BJ (cell line): ENCODE results near the gene GPD1L. TPM values are rescaled to one million over a fixed set of nuclear protein-coding genes. Genes with fewer than 3 reads are reported as not detected.
"Not testable (repeated sequence)": the region's sequence is repeated elsewhere in the genome, so short reads cannot be mapped to it uniquely, and the experiment has no call there.

Experiments
- CTCF ChIA-PET: fragments of 350-600 bp; formaldehyde crosslinking; extraction: SDS; loops from one replicate; lab custom pipeline; 2021; ENCODE audit warnings: antibody characterized with exemption, inconsistent platforms; lab: Yijun Ruan, JAX
- POLR2A ChIA-PET: fragments of 300-600 bp; sonication (Branson Sonifier 250); formaldehyde crosslinking; extraction: SDS; loops from one replicate; lab custom pipeline; 2021; ENCODE audit warnings: antibody characterized with exemption; lab: Charles Lee
- DNase-seq: peaks from one replicate; pipeline ENCODE4 v3.0.0-alpha.2; 2011; ENCODE audit warnings: low read depth
- H3K27me3 ChIP-seq: 2 replicates; pipeline ENCODE4 v1.6.0; 2011; ENCODE audit warnings: low read length; ENCODE audit not compliant: control insufficient read depth, insufficient read depth
- H3K36me3 ChIP-seq: 2 replicates; pipeline ENCODE4 v1.5.1; 2011; ENCODE audit warnings: low read length; ENCODE audit not compliant: control insufficient read depth, insufficient read depth
- H3K4me3 ChIP-seq: 2 replicates; pipeline ENCODE4 v1.5.1; 2011; ENCODE audit warnings: low read depth, mild to moderate bottlenecking, control low read depth, low read length
- polyA plus RNA-seq: library from polyadenylated mRNA; depleted of rRNA; stranded (reverse); fragments of >200 nt; gene quantifications from 2 replicates; pipeline ENCODE4 v1.2.3, GENCODE V29; 2011
- TF ChIP-seq, protein P1 (sequence below): IDR thresholded peaks from 2 replicates; pipeline ENCODE4 v1.5.1; 2011; ENCODE audit warnings: low read depth, mild to moderate bottlenecking, control low read depth, inconsistent platforms, low read length, moderate library complexity; ENCODE audit not compliant: insufficient read depth

The GPD1L gene
- polyA plus RNA-seq, 1 experiment, result 4.2 TPM

DNA sequence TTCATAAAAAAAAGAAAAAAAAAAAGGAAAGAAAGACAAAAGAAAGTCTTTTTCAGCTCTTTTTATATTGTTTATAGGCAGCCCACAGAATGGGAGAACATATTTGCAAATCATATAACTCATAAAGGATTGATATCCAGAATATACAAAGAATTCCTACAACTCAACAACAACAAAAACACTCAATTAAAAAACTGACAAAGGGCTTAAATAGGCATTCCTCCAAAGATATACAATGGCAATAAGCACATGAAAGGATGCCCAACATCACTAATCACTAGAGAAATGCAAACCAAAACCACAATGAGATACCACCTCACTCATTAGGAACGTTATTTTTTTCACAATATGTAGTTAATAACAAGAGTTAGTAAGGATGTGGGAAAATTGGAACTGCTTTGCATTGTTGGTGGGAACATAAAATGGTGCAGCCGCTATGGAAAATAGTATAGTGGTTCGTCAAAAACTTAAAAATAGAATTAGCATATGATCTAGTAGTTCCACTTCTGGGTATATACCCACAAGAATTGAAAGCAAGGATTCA, 77.8 kb downstream of the GPD1L start:
- ChIA-PET CTCF (no interaction called here), POLR2A (no interaction called here)
- no peaks in the 10 kb centered on the region; the same call in 1 of the 2 replicates for H3K27me3 ChIP-seq
- H3K36me3 ChIP-seq, result no peaks in the 10 kb centered on the region
- H3K4me3 ChIP-seq, result no peak overlapping the region
- TF ChIP-seq, protein P1, sequence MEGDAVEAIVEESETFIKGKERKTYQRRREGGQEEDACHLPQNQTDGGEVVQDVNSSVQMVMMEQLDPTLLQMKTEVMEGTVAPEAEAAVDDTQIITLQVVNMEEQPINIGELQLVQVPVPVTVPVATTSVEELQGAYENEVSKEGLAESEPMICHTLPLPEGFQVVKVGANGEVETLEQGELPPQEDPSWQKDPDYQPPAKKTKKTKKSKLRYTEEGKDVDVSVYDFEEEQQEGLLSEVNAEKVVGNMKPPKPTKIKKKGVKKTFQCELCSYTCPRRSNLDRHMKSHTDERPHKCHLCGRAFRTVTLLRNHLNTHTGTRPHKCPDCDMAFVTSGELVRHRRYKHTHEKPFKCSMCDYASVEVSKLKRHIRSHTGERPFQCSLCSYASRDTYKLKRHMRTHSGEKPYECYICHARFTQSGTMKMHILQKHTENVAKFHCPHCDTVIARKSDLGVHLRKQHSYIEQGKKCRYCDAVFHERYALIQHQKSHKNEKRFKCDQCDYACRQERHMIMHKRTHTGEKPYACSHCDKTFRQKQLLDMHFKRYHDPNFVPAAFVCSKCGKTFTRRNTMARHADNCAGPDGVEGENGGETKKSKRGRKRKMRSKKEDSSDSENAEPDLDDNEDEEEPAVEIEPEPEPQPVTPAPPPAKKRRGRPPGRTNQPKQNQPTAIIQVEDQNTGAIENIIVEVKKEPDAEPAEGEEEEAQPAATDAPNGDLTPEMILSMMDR, result no peak
- DNase-seq, result peak; percentile 1

DNA sequence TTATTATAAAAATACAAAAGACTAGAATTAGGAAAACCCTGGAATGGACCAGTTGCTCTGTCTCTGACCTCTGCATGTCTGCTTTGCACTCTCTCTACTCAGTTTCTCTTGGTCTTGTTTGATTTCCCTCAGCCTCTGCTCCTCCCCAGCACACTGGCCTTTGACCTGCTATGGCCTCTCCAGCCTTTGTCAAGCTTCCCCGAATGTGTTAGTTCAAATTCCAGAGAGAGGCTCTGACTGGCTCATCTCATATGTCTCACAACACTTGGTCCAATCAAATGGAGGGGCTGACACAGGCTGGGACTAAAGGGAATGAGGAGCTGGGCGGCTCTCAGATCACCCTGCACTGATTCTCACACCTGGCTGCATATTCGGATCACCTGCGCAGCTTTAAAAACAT, 79.7 kb downstream of the GPD1L start:
- TF ChIP-seq, protein P1, result no peak
- H3K36me3 ChIP-seq, result no peaks in the 10 kb centered on the region
- no peak overlapping the region for H3K4me3 ChIP-seq
- ChIA-PET POLR2A (no interaction called here), CTCF (interaction anchor here (1.2 kb wide), 1 partner anchor 9 kb away, joined by 4 read pairs; no protein-coding TSS in a partner anchor)
- no peaks in the 10 kb centered on the region; the same call in 1 of the 2 replicates for H3K27me3 ChIP-seq
- no peak for DNase-seq

DNA sequence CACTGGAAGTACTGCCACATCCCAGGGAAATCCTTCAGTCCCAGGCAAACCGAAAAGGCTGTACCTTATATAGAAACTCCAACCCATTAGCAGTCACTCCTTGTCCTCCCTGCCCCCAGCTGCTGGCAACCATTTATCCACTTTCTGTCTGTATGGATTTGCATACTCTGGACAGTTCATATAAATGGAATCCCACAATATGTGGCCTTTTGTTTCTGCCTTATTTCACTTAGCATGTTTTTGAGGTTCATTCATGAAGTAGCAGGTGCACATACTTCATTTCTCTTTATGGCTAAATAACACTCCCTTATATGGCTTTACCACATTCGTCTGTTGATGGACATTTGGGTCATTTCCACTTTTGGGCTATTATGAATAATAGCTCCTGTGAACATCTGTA, 80.5 kb downstream of the GPD1L start:
- ChIA-PET POLR2A (no interaction called here), CTCF (interaction anchor here (1.2 to 1.5 kb wide), 2 partner anchors 9 to 11 kb away, joined by 3 to 4 read pairs; no protein-coding TSS in a partner anchor)
- TF ChIP-seq, protein P1, result no peak
- no peaks in the 10 kb centered on the region for H3K36me3 ChIP-seq
- DNase-seq, result no peak
- no peaks in the 10 kb centered on the region; the same call in 1 of the 2 replicates for H3K27me3 ChIP-seq
- H3K4me3 ChIP-seq, result no peak overlapping the region

DNA sequence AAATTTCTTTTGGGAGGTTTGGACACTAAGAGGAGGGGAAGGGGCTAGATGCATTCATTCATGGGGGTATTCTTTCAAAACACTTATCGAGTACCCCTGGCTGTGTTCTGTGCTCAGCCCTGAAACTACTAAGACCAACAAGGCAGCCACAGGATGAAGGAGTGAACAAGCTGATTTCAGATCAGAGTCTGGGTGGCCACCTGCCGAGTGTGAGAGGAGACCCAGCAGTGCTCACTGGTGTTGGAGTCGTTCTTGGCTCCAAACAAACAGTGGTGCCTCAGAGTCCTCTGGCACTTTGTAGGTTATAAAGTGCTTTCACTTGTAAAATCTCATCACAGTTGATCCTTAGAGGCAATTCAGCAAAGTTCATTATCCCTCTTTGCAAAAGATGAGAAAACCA, 83.3 kb downstream of the GPD1L start:
- TF ChIP-seq, protein P1, result no peak
- no peak for DNase-seq
- no peaks in the 10 kb centered on the region; the same call in 1 of the 2 replicates for H3K27me3 ChIP-seq
- CTCF ChIA-PET, result no interaction called here
- no peaks in the 10 kb centered on the region for H3K36me3 ChIP-seq
- H3K4me3 ChIP-seq, result no peak overlapping the region
- POLR2A ChIA-PET, result no interaction called here

DNA sequence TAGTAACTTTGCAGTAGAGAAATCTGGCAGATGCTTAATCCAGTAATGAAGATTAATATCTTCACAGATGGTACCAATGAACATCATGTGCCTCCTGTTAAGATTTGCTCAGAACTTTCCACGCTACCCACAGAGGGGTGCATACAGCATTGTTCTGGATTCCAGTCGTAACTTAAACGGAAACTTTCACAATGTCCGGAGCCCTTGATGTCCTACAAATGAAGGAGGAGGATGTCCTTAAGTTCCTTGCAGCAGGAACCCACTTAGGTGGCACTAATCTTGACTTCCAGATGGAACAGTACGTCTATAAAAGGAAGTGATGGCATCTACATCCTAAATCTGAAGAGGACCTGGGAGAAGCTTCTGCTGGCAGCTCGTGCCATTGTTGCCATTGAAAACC, 84.1 kb downstream of the GPD1L start:
- H3K27me3 ChIP-seq, H3K36me3 ChIP-seq, POLR2A ChIA-PET, CTCF ChIA-PET, H3K4me3 ChIP-seq, DNase-seq: not testable (repeated sequence)

DNA sequence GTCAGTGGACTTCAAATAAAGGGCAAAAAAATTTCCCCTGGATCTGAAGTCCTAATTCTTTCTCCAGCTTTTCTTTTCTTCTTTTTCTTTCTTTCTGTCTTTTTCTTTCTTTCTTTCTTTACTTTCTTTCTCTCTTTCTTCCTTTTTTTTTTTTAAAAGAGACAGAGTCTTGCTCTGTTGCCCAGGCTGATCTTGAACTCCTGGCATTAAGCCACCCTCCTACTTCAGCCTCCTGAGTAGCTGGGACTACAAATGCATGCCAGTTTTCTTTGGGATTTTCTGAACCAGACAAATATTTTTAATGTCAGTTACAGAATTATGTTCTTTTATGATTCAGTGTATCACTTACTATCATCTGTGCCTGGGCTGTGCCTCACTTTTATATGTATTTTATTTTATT, 86.7 kb downstream of the GPD1L start:
- ChIA-PET POLR2A (no interaction called here), CTCF (no interaction called here)
- TF ChIP-seq, protein P1, result no peak
- Histone ChIP-seq H3K4me3 (no peak overlapping the region), H3K36me3 (no peaks in the 10 kb centered on the region), H3K27me3 (no peaks in the 10 kb centered on the region)
- no peak for DNase-seq
